ENCODE measurements around the gene DRAM1. TPM values are rescaled to one million over a fixed set of nuclear protein-coding genes. Genes with fewer than 3 reads are reported as not detected.

The DRAM1 gene
- polyA plus RNA-seq, 1 of the 3 experiments (the other 2 are of a cell fraction), result 37.4 TPM

DNA sequence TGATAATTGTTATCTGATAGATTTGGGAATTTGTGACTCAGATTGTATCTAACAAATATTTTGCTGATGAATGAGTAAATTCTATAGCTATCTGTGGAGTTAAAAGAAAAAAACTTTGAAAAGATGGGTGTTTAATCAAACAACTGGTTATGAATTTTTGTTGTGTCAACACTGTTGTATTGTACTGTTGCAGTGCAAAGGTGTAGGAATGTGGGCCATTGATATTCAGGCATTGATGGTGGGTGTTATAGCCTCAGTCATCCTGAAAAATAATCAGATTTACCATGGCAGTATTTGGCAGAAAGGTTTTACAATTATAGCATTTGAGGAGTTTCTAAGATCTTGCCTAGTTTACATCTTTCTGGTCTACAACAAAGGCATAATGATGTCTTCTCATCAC, 15.4 kb downstream of the DRAM1 start (continued):
- no peak for TF ChIP-seq EP300 (IDR thresholded peaks at IDR 0.05; ENCODE audit: borderline replicate concordance in 1 of 2, low read depth in 1 of 2, low read length in 1 of 2)

DNA sequence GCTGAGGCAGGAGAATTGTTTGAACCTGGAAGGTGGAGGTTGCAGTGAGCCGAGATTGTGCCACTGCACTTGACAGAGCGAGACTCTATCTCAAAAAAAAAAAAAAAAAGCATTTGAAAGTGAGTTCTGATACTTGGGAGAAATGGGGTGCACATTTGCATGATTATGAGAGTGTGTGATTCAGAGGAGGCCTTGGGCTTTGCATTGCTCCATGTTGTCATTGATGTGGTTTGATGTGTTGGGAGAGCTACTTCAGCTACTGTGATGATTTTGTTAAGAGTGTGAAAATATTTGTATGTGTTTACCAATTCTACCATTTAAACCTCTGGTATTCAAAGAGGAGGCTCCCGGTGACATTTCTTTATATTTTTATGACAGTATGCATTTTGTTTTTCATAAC, 24.4 kb downstream of the DRAM1 start:
- peaks cover 15% of the 10 kb centered on the region for H3K79me2 ChIP-seq (ENCODE audit: insufficient read depth)
- CTCF ChIA-PET, result interaction anchor here (1.5 kb wide), 1 partner anchor 16 kb away, joined by 5 read pairs; no protein-coding TSS in a partner anchor
- no peaks in the 10 kb centered on the region for H3K27me3 ChIP-seq (ENCODE audit: insufficient read depth)
- H3K4me1 ChIP-seq (ENCODE audit: control insufficient read depth in 1 of 2, insufficient read depth in 2 of 2, low read depth in 1 of 2, low read length in 1 of 2), result no peaks in the 10 kb centered on the region; a peak in 1 of 4 replicates
- DNase-seq, result no peak
- peaks cover 4% of the 10 kb centered on the region for H3F3A ChIP-seq (replicated peaks; ENCODE audit: insufficient read depth)
- H3K9me3 ChIP-seq, result no peaks in the 10 kb centered on the region
- H3K4me2 ChIP-seq, result no peak overlapping the region
- no peaks in the 10 kb centered on the region for H4K20me1 ChIP-seq (ENCODE audit: insufficient read depth)
- H3K9me2 ChIP-seq, result no peaks in the 10 kb centered on the region
- no peak overlapping the region for H3K27ac ChIP-seq (ENCODE audit: low read depth in 2 of 2, low read length in 1 of 2)
- H3K36me3 ChIP-seq (replicated peaks in 1 of 2; ENCODE audit: control insufficient read depth in 1 of 2, insufficient read depth in 2 of 2, low read length in 1 of 2), result peaks cover 0 to 34% of the 10 kb centered on the region in 2 experiments
- 67% methylated on average over 3 of the region's 3 CpGs for WGBS (ENCODE audit: low lambda C conversion rate)
- no peak overlapping the region for H3K9ac ChIP-seq
- H2AFZ ChIP-seq (ENCODE audit: low read depth), result no peak overlapping the region
- POLR2A ChIA-PET, result no interaction called here
- TF ChIP-seq YY1 (IDR thresholded peaks at IDR 0.05; ENCODE audit: low read depth), result no peak
- H3K4me3 ChIP-seq (ENCODE audit: low read depth in 2 of 2, low read length in 1 of 2), result no peak overlapping the region

DNA sequence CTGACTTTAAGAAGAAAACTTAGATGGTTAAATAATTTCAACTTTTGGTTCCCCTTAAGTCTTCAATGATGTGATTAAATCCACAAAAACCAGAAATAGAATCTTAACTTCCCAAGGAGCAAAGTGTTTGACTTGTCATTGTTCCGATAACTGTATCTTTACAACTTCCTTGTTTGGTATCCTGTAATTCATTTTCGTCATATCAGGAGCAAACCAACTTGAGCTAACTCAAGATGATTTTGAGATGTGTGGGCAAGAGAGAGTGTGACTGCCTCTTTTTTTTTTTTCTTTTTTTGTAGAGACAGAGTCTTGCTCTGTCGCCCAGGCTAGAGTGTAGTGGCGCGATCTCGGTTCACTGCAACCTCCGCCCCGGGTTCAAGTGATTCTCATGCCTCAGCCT, 25.3 kb downstream of the DRAM1 start:
- Histone ChIP-seq H3K36me3 (replicated peaks in 1 of 2; ENCODE audit: control insufficient read depth in 1 of 2, insufficient read depth in 2 of 2, low read length in 1 of 2) (peaks cover 0 to 35% of the 10 kb centered on the region in 2 experiments), H3K79me2 (ENCODE audit: insufficient read depth) (peaks cover 6% of the 10 kb centered on the region), H3K4me1 (ENCODE audit: control insufficient read depth in 1 of 2, insufficient read depth in 2 of 2, low read depth in 1 of 2, low read length in 1 of 2) (no peaks in the 10 kb centered on the region; a peak in 1 of 4 replicates), H3K9ac (no peak overlapping the region), H3K27me3 (ENCODE audit: insufficient read depth) (no peaks in the 10 kb centered on the region), H2AFZ (ENCODE audit: low read depth) (no peak overlapping the region), H4K20me1 (ENCODE audit: insufficient read depth) (no peaks in the 10 kb centered on the region), H3K9me3 (no peaks in the 10 kb centered on the region), H3K4me2 (no peak overlapping the region), H3F3A (replicated peaks; ENCODE audit: insufficient read depth) (peaks cover 4% of the 10 kb centered on the region), H3K9me2 (no peaks in the 10 kb centered on the region), H3K4me3 (ENCODE audit: low read depth in 2 of 2, low read length in 1 of 2) (no peak overlapping the region), H3K27ac (ENCODE audit: low read depth in 2 of 2, low read length in 1 of 2) (no peak overlapping the region)
- TF ChIP-seq EZH2phosphoT487 (IDR thresholded peaks at IDR 0.05; ENCODE audit: borderline replicate concordance, low read depth), result no peak
- ChIA-PET CTCF (interaction anchor here (1.5 kb wide), 1 partner anchor 15 kb away, joined by 5 read pairs; no protein-coding TSS in a partner anchor), POLR2A (no interaction called here)
- WGBS (ENCODE audit: low lambda C conversion rate), result 93% methylated on average over 8 of the region's 8 CpGs
- no peak for DNase-seq

DNA sequence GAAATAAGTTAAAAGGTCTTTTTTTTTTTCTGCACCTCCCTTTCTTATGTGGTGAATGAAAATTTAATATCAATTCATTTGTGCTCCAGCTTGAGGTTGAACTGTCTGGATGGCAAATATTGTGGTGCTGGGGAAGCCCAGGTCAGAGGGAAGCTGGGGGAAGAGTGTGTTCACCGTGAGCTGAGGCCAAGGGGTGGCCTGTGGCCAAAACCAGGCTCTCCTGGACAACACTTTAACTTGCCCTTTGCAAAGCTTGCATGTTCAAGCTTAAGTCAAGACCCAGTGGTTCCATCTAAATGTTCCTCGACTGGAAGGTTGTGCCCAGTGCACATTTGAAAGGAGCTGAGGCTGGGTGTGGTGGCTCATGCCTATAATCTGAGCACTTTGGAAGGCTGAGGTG, 28.8 kb downstream of the DRAM1 start:
- Histone ChIP-seq H4K20me1 (ENCODE audit: insufficient read depth) (no peaks in the 10 kb centered on the region), H3K4me3 (ENCODE audit: low read depth in 2 of 2, low read length in 1 of 2) (no peak overlapping the region), H3K27ac (ENCODE audit: low read depth in 2 of 2, low read length in 1 of 2) (no peak overlapping the region), H2AFZ (ENCODE audit: low read depth) (no peak overlapping the region), H3K4me1 (ENCODE audit: control insufficient read depth in 1 of 2, insufficient read depth in 2 of 2, low read depth in 1 of 2, low read length in 1 of 2) (no peaks in the 10 kb centered on the region; a peak in 1 of 4 replicates), H3K27me3 (ENCODE audit: insufficient read depth) (no peaks in the 10 kb centered on the region), H3K79me2 (ENCODE audit: insufficient read depth) (no peaks in the 10 kb centered on the region; the same call in 1 of the 2 replicates), H3K9me3 (no peaks in the 10 kb centered on the region), H3K9me2 (no peaks in the 10 kb centered on the region), H3K9ac (no peak overlapping the region), H3K4me2 (no peak overlapping the region), H3K36me3 (replicated peaks in 1 of 2; ENCODE audit: control insufficient read depth in 1 of 2, insufficient read depth in 2 of 2, low read length in 1 of 2) (peaks cover 0 to 23% of the 10 kb centered on the region in 2 experiments), H3F3A (replicated peaks; ENCODE audit: insufficient read depth) (peaks cover 4% of the 10 kb centered on the region)
- CTCF ChIA-PET, result interaction anchor here (1.1 to 2.4 kb wide), 2 partner anchors 11 to 66 kb away, joined by 3 to 5 read pairs; no protein-coding TSS in a partner anchor
- DNase-seq, result no peak
- POLR2A ChIA-PET, result no interaction called here
- no peak for TF ChIP-seq RCOR1 (IDR thresholded peaks at IDR 0.05; ENCODE audit: low read length)
- TF ChIP-seq FOXM1 (IDR thresholded peaks at IDR 0.05; ENCODE audit: low read depth), result no peak
- TF ChIP-seq RAD21 (IDR thresholded peaks at IDR 0.05; ENCODE audit: low read length), result no peak
- TF ChIP-seq TAF1 (IDR thresholded peaks at IDR 0.05; ENCODE audit: borderline replicate concordance, low read depth, low read length), result no peak
- no peak for TF ChIP-seq SIN3A (IDR thresholded peaks at IDR 0.05; ENCODE audit: borderline replicate concordance, low read depth, low read length)
- TF ChIP-seq POLR2AphosphoS5 (IDR thresholded peaks at IDR 0.05; ENCODE audit: low read depth, low read length), result no peak
- TF ChIP-seq TEAD4 (IDR thresholded peaks at IDR 0.05; ENCODE audit: borderline replicate concordance, insufficient read depth), result no peak
- TF ChIP-seq, protein P1, sequence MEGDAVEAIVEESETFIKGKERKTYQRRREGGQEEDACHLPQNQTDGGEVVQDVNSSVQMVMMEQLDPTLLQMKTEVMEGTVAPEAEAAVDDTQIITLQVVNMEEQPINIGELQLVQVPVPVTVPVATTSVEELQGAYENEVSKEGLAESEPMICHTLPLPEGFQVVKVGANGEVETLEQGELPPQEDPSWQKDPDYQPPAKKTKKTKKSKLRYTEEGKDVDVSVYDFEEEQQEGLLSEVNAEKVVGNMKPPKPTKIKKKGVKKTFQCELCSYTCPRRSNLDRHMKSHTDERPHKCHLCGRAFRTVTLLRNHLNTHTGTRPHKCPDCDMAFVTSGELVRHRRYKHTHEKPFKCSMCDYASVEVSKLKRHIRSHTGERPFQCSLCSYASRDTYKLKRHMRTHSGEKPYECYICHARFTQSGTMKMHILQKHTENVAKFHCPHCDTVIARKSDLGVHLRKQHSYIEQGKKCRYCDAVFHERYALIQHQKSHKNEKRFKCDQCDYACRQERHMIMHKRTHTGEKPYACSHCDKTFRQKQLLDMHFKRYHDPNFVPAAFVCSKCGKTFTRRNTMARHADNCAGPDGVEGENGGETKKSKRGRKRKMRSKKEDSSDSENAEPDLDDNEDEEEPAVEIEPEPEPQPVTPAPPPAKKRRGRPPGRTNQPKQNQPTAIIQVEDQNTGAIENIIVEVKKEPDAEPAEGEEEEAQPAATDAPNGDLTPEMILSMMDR (IDR thresholded peaks at IDR 0.05), result no peak
- no peak for TF ChIP-seq JUND (IDR thresholded peaks at IDR 0.05)
- TF ChIP-seq ELF1 (IDR thresholded peaks at IDR 0.05), result no peak
- TF ChIP-seq, protein P2, sequence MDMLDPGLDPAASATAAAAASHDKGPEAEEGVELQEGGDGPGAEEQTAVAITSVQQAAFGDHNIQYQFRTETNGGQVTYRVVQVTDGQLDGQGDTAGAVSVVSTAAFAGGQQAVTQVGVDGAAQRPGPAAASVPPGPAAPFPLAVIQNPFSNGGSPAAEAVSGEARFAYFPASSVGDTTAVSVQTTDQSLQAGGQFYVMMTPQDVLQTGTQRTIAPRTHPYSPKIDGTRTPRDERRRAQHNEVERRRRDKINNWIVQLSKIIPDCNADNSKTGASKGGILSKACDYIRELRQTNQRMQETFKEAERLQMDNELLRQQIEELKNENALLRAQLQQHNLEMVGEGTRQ (IDR thresholded peaks at IDR 0.05; ENCODE audit: borderline replicate concordance, low read depth, low read length), result no peak
- no peak for TF ChIP-seq NFIC (IDR thresholded peaks at IDR 0.05; ENCODE audit: borderline replicate concordance)
- TF ChIP-seq GATA2 (CRISPR knock-in tag; IDR thresholded peaks at IDR 0.05), result no peak
- TF ChIP-seq GABPA (IDR thresholded peaks at IDR 0.05; ENCODE audit: low read depth), result no peak
- TF ChIP-seq NRF1 (IDR thresholded peaks at IDR 0.05; ENCODE audit: low read depth, low read length), result no peak
- 93% methylated on average over 1 of the region's 2 CpGs for WGBS (ENCODE audit: low lambda C conversion rate)

Data from SK-N-SH (cell line).